NCI-H187 treated with DMSO at 0.1 percent for 48 hours (cell line): ENCODE measurements around the gene H3-3A.

Experiments used
- DNase-seq: peaks from one replicate; lab custom pipeline; 2025; lab: John Stamatoyannopoulos, UW

Gene H3-3A

GRCh38 chr1:226062558-226063223 is at the start of gene H3-3A:
H3-3A (plus strand) TSS chr1:226062716; CDS start chr1:226064352, 1,636 bp downstream.
- peak; percentile 25 for DNase-seq

- DNase-seq: no peak
Observed at GRCh38 chr1:226017070-226017469, 45.4 kb upstream of the H3-3A start.

- DNase-seq: no peak
Observed at GRCh38 chr1:226019572-226019971, 42.9 kb upstream of the H3-3A start.

- DNase-seq: no peak
Observed at GRCh38 chr1:226021401-226021800, 41.1 kb upstream of the H3-3A start.

GRCh38 chr1:226021801-226022200 is 40.7 kb upstream of the H3-3A start:
- no peak for DNase-seq

GRCh38 chr1:226023735-226024134 is 38.8 kb upstream of the H3-3A start:
- DNase-seq: no peak

- DNase-seq: no peak
Observed at GRCh38 chr1:226026833-226027232, 35.7 kb upstream of the H3-3A start.

GRCh38 chr1:226027538-226028217 is 34.8 kb upstream of the H3-3A start:
- no peak for DNase-seq

- DNase-seq: no peak
Observed at GRCh38 chr1:226029093-226029496, 33.4 kb upstream of the H3-3A start.

- no peak for DNase-seq
Observed at GRCh38 chr1:226029568-226030225, 32.8 kb upstream of the H3-3A start.

GRCh38 chr1:226033582-226033981 is 28.9 kb upstream of the H3-3A start:
- no peak for DNase-seq

GRCh38 chr1:226033991-226034390 is 28.5 kb upstream of the H3-3A start:
- DNase-seq: no peak

- no peak for DNase-seq
Observed at GRCh38 chr1:226034482-226034881, 28.0 kb upstream of the H3-3A start.

- no peak for DNase-seq
Observed at GRCh38 chr1:226035915-226036314, 26.6 kb upstream of the H3-3A start.

- no peak for DNase-seq
Observed at GRCh38 chr1:226038661-226039060, 23.9 kb upstream of the H3-3A start.

GRCh38 chr1:226041419-226041818 is 21.1 kb upstream of the H3-3A start:
- DNase-seq: no peak

GRCh38 chr1:226044514-226045101 is 17.9 kb upstream of the H3-3A start:
- DNase-seq: no peak

GRCh38 chr1:226046240-226046639 is 16.3 kb upstream of the H3-3A start:
- DNase-seq: no peak

- no peak for DNase-seq
Observed at GRCh38 chr1:226047495-226047894, 15.0 kb upstream of the H3-3A start.

GRCh38 chr1:226048886-226049285 is 13.6 kb upstream of the H3-3A start:
- DNase-seq: no peak

- no peak for DNase-seq
Observed at GRCh38 chr1:226050133-226050532, 12.4 kb upstream of the H3-3A start.

GRCh38 chr1:226051365-226051764 is 11.2 kb upstream of the H3-3A start:
- no peak for DNase-seq

- DNase-seq: no peak
Observed at GRCh38 chr1:226052061-226052460, 10.5 kb upstream of the H3-3A start.
